ENCODE measurements around the gene NAB1. TPM values are rescaled to one million over a fixed set of nuclear protein-coding genes. Genes with fewer than 3 reads are reported as not detected.
"Not testable (repeated sequence)": the region's sequence is repeated elsewhere in the genome, so short reads cannot be mapped to it uniquely, and the experiment has no call there.

Gene NAB1, protein sequence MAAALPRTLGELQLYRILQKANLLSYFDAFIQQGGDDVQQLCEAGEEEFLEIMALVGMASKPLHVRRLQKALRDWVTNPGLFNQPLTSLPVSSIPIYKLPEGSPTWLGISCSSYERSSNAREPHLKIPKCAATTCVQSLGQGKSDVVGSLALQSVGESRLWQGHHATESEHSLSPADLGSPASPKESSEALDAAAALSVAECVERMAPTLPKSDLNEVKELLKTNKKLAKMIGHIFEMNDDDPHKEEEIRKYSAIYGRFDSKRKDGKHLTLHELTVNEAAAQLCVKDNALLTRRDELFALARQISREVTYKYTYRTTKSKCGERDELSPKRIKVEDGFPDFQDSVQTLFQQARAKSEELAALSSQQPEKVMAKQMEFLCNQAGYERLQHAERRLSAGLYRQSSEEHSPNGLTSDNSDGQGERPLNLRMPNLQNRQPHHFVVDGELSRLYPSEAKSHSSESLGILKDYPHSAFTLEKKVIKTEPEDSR
- 75.5 TPM for polyA plus RNA-seq (ENCODE audit: insufficient read length)
- long read RNA-seq, donor 1, partial matches to known transcripts: 0 of 1 reads
- long read RNA-seq, donor 1, other reads (novel, unspliced or antisense): 0 of 1 reads
- long read RNA-seq, donor 2, transcript NAB1-202 (8 exons, 2,360 nt): major isoform, 6 of 6 reads
- long read RNA-seq, donor 2, partial matches to known transcripts: 0 of 6 reads
- long read RNA-seq, donor 2, other reads (novel, unspliced or antisense): 0 of 6 reads
- long read RNA-seq, donor 3, partial matches to known transcripts: 0 of 3 reads
- long read RNA-seq, donor 3, other reads (novel, unspliced or antisense): 0 of 3 reads
- long read RNA-seq, donor 4: 0 reads
- long read RNA-seq, donor 5, partial matches to known transcripts: 0 of 3 reads
- long read RNA-seq, donor 5, other reads (novel, unspliced or antisense): 0 of 3 reads
- long read RNA-seq, donor 6, transcript NAB1-202 (8 exons, 2,360 nt): major isoform, 6 of 7 reads
- long read RNA-seq, donor 6, partial matches to known transcripts: 0 of 7 reads
- long read RNA-seq, donor 6, other reads (novel, unspliced or antisense): 0 of 7 reads
- long read RNA-seq, donor 7, partial matches to known transcripts: 6 of 10 reads
- long read RNA-seq, donor 7, other reads (novel, unspliced or antisense): 0 of 10 reads
- long read RNA-seq, donor 8, partial matches to known transcripts: 0 of 2 reads
- long read RNA-seq, donor 8, other reads (novel, unspliced or antisense): 0 of 2 reads

DNA sequence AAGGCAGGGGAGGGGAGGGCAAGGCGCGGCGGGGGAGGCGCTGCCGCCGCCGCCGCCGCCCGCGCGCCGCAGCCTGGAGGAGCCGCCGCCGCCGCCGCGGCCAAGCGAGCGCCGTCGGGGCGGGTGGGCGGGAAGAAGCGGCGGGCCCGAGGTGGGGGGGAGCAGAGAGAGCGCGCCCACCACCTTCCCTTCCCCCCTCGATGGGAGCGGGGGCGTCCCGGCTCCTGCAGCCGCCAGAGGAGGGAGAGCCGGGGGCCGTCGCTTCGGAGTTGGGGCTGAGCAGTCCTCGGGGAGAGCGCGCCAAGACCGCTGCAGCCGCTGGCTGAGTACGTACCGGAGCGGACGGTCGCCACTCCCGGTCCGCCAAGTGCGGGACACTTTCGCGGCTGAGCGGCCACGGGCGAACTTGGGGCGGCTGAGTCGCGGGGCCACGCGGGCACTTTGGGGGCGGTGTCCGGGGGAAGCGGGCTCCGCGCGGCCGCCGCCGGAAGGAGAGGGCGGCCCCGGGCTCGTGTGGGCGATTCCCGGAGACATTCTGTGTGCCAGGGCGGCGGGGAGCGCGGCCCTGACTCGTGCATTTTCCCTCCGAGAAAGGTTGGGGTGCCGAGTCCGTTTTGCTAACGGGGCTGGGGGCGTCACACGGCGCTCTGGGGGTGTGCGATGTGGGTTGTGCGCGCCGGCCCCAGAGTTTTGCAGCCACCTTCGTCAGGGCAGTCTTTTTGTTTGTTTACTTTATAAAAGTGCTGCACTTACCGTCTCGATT lies at the start of gene NAB1:
TSS of gene NAB1 (plus strand) at position 49 of the 763 bp plus-strand sequence. CDS start 10,094 bp downstream, outside the sequence.
- DNase-seq: no peak

DNA sequence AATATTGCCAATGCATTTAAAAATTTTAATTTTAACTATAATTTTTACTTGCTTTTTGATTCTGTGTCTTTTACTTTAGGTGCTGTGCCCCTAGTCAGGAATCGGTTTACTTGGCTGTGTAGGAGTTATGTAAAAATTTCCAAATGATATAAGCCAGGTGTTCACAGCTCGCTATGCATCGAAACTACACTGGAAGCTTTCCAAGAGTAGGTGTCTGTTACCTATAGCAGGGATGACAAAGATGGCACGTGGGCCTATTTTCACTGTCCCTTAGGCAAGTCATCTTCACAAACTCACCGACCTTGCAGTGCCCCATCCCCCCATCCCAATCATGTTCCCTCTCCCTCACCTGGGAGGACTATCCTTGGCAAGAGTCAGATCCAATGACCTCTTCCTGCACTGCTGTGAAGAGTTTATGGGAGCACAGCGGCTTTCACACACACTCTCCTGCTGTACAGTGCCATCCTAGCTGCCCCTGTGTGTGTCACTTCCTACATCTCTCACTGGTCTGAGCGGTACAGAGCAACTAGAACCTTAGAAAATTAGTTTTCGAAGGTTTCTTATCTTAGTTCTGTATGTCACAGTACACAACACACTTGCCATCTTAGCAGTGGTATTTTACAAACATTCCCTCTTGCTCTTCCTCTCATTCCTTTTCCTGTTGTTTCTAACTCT lies 49.2 kb upstream of the NAB1 start:
- no peak for DNase-seq

DNA sequence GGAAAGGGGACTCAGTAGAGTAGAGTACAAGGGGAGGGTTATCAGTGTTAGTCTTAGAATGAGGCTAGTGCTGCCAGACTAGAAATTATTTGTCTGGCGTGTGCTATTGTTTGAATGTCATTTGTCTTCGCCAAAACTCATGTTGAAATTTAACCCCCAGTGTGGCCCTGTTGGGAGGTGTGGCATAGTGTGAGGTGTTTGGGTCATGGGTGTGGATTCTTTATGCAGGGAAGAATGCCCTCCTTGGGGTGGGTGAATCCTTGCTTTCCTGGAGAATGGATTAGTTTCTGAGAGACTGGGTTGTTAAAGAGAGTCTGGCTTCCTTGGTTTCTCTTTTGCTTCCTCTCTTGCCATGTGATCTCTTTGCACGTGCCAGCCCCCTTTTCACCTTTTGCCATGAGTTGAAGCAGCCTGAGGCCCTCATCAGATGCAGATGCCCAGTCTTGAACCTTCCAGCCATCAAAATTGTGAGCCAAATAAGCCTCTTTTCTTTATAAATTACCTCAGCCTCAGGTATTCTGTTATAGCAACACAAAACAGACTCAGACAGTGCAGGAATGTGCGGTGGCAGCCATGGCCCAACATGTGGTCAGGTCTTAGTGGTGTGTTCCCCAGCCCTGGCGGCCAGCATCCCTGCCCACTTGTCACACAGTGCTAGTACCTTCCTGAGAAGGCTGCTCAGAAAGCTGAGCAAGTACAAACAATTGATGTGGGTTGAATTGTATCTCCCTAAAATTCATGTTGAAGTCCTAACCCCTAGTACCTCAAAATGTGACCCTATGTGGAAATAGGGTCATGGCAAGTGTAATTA lies 48.4 kb upstream of the NAB1 start:
- no peak for DNase-seq

DNA sequence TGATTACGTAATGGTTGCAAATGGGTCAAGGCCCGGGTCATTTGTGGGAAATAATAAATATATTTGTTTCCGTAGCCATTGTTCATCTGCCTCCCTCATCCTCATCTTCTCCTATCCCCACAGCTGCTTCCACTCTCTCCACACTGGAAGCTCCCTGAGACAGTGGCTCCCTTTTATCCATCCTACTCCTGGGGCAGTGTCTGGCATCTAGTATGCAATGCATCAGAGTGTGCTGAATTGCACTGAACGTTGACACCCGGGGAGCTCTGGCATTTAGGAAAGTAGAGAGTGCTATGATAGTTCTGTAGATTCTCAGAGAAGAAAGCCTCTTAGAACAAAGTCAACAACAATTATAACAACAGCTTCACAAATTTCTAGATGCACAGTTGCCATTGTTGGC lies 45.5 kb upstream of the NAB1 start:
- no peak for DNase-seq

DNA sequence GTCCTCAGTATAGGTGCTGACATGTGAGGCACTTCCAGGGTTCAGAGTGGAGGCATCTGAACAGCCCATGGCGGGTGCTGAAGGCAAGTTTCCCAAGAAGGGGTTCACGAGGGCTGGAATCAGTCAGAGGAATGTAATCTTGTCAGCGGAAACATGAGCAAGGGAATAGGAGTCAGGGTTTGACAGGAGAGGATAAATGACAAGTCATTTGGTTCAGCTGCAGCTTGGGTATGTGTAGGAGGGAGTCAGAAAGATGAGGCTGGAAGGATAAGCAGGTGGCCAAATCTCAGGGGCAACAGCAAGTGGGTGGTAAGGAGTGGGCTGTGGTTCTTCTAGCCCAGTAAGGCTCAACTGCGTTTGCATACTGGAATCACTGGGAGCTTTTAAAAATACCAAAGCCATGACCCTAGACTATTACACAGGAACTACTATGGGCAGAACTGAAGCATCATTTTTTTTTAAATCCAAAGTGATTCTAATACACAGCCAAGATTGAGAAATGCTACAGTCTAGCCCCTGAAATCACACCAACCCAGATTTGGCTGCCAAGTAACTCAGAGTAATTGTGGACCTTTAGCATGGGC lies 41.8 kb upstream of the NAB1 start:
- no peak for DNase-seq

DNA sequence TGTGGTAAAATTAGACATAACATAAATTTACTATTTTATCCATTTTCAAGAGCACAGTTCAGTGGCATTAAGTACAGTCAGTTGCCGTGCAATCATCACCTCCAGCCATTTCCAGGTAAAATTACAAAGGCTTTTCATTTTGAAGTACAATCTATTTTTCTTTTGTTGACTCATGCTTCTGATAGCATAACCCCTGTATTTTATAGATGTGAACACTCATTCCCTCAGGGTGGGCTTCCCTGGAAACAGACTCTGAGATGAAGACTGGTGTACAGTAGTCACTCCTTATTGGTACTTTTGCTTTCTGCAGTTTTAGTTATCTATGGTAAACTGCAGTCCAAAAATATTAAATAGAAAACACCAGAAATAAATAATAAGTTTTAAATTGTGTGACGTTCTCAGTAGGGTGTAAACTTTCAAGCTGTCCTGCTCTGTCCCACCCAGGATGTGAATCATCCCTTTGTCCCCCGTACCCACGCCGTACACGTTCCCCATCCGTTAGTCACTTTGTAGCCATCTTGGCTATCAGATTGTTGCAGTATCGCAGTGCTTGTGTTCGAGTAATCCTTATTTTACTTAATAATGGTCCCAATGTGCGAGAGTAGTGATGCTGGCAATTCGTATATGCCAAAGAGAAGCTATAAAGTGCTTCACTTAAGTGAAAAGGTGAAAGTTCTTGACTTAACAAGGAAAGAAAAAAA lies 41.1 kb upstream of the NAB1 start:
- DNase-seq: no peak

DNA sequence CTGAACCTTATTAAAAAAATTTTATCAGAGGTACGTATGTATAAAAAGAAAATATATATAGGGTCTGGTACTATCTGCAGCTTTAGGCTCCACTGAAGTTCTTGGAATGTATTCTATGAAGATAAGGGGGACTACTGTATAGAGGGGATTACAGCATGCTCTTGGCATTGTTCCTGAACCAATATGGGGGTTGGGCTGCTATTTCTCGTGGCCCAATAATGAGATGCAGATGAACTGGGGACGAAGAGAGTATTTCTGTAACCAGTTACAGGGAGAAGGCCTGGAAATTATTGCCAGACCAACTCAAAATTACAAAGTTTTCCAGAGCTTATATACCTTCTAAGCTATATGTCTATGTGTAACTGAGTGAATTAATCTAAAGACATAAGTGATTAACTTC lies 40.0 kb upstream of the NAB1 start:
- DNase-seq: not testable (repeated sequence)

DNA sequence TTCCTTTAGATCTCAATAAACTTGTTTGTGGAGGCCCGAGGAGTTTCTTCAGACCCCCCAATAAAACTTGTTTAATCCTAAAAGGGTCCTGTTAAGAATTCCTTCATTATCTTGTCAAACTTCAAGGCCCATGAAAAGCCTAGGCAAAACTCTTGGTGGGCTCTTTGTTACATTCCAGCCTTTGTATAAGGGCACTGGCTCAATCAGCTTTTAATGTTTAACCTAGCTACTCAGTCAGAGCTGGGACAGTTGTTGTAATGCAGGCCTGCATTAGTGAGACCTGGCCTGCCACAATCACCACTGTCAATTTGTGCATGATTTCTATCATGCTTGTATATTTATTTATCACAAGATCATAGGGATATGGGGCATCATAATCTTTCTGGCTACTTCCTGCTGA lies 39.5 kb upstream of the NAB1 start:
- DNase-seq: not testable (repeated sequence)

DNA sequence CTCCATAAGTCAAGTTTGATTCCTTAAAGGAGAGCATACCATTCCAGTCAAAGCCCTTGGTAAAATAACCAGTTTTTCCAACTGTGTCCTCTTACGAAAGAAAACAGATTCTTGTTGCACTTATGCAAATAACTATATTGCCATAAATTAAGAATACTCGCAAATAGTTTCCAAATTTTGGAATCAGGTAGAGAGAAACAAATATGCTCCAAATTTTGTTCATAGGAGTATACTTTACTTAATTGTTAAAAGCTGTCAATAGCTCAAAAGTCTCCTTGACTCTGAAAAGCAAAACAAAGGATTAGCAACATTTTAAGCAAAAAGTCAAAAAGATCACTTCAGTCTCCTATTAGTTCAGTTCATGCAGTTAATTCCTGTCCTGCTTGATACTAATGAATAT lies 38.4 kb upstream of the NAB1 start:
- DNase-seq: not testable (repeated sequence)

DNA sequence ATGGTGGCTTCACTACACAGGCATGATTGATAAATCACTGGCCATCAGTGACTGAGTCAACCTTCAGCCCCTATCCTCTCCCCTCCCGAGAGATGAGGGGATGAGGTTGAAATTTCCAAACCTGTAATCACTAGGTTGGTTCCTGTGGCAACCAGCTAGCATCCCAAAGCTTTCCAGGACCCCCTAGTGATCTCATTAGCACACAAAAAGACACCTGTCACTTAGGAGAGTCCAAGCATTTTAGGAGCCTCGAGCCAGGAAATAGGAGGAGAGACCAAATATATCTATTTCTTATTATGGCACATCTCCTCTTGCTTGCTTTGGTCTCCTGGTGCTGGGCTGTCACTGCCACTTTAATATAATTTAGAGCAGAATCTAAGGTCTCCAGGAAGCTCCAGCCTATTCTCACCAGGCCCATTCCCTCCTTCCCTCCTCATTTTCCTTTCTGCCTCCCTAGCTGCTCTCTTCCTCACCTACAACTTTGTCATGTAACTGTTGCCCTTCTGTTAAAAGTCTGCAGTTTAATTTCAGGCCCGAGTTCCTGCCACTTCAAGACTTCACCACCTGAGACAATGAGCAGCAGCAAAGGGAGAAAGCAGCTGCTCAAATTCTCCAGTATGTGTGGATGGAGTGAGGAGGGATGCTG lies 33.2 kb upstream of the NAB1 start:
- DNase-seq: no peak

DNA sequence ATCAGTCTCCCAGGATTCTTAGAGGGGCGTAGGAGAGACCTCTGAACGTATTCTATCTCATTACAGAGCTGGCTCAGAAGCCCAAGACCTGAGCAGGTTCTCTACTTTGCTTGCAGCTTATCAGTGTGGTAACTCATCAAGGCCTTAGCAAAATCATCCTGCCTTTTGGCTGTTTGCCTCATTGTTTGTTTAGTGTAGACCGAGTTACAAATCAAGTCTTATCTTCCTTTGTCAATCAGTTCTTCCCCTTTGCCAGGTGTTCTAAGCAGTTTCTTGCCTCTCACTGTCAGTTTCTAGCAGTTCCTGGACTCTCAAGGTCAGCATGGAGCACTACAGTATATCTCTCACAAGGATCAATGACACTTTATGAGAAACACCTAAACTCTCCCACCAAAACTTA lies 30.9 kb upstream of the NAB1 start:
- no peak for DNase-seq

DNA sequence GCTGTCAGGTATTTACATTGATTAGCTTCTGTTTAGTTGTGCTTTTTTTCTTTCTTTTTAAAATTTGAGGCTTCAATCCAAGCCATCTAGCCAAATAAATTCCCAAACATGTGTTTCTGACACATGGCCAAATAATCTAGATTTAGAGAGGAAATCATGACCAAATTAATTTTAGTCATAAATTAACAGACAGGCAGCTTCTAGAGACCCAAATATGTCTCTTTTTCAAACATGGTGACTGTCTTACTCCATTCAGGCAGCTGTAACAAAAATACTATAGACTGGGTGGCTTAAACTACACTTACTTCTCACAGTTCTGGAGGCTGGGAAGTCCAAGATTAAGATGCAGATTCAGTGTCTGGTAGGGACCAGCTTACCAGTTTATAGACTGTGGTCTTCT lies 23.2 kb upstream of the NAB1 start:
- DNase-seq: no peak

DNA sequence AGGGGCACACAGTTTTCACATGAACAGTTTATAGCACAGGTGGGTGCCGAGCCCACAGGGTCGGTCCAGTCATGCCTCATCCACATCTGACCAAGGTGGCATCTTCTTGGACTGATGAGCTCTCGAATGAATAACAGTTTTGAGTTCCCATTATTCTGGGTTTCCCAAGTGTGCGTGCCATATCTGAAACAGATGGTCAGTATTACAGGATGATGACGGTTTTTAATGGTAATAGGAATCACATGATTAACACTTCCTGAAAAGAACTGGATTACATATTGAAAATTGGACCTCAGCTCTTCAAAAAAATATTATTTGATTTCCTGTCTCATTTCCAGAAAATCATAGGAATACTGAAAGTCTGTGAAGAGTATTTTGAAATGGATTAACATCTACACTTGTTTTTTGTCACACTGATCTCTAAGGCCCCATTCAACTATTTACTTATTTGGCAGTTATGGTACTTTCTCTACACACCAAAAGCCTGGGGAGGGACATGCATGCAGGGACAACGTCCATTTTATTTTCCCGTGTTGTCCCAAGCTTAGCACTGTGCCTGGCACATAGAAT lies 22.2 kb upstream of the NAB1 start:
- DNase-seq: no peak

DNA sequence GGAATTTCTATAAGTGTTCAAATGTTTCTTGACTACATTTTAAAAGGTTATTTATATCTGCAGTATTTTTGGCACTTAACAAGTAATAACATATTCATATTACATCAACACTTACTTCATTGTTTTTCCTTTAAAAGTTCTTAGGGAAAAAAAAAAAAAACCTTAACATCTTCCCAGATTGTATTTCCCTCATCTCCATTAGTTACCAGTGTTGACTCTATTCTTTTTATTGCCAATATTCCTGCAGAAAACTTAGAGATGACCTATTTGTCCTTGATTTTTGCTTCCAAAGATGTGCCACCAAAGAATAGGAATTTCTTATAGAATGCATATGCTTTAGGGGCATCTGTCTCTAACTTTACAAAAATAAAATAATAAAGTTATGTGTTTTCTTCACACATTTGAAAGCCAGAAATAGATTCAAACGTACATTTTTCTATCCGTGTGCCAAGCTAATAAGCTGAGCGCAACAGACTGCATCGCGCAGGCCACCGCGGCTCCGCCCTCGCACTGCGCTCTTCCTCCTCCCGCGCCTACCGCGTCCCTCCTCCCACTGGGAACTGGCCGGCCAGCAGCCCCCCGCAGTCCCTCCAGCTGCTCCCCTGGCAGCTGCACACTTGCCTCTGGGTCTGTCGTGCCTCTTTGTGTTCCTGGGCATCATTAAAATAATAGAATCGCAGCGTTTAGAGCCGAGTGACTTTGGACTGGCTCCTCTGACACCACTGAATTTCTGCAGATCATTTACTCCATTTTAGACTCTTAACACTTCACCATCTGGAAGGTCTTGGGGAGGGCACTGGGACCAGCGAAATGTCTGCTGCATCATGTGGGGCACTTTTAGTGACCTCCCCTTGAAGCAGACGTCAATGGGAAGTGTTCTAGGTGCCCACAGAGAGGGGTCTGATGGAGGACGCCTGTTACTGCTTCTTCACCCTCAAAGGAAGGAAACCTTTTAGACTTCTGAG lies 21.2 kb upstream of the NAB1 start:
- DNase-seq: no peak

DNA sequence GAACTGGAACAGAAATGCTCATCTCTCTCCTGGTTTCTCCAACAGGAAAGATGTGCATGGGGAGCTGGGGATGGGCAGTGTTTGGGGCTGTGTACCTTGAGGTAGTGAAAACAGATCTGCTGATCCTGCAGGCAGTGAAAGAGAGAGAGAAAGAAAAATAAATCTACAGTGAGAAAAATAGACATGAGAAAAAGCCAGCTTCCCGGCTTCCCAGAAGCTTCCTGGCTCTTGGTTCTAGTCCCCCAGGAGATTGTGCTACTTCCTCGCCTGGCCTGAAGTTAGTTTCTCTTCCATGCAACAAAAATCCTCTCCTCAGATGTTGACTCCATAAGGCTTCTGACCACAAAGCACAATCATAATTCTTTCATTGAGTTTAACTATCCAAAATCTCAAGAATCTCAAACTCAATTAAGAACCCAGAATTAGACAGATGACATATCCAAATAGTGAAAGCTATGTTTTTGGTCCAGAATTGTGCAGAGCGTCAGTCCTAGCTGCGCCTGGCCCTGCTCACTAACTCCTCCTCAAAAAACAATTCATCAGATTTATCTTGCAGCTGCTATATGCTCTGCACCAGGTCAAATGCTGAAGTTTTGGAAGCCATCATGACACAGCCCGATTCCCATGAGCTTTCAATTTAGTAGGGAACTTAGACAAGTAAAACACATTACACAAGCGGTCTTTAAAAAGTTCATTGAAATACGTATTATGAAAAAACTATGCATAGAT lies 20.1 kb upstream of the NAB1 start:
- DNase-seq: no peak

DNA sequence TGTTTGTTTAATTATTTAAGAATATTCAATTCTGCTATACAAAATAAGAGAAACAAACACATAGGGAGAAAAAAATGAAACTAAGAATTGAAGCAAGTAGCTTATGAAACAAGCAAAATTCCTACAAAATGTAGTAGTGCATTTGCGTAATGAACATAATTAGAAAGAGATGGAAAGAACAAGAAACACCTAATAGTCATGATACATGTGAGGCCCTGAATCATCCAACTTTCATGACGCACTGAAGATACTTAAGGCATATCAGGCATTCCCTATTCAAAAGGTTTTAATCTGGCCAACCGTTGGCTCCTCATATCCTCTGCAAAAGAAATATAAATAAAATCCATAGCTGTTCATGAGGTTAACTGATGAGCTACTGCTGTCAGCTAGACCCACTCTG lies 14.5 kb upstream of the NAB1 start:
- DNase-seq: no peak
